Coronary artery (tissue), 2 donors: ENCODE data around the gene OR4C46.
"Not testable (repeated sequence)": the region's sequence is repeated elsewhere in the genome, so short reads cannot be mapped to it uniquely, and the experiment has no call there.

Experiments used
- DNase-seq: peaks from one replicate; pipeline ENCODE4 v3.0.0-alpha.2; 2017; ENCODE audit warnings: low spot score
- H3K27ac ChIP-seq, 2 donors: fragments of 200-600 bp; sonication (generic); one replicate each; pipeline ENCODE4 v1.5.1; 2016 to 2019
- H3K4me3 ChIP-seq: fragments of 200-600 bp; sonication (generic); 2 replicates; pipeline ENCODE4 v1.5.1; 2016; ENCODE audit warnings: mild to moderate bottlenecking, moderate library complexity
- CTCF ChIP-seq: fragments of 200-600 bp; sonication (generic); IDR thresholded peaks from one replicate; pipeline ENCODE4 v1.5.1; 2019; ENCODE audit warnings: antibody characterized with exemption

OR4C46 gene

GRCh38 chr11:54603898-54604297, at the start of gene OR4C46:
Gene OR4C46 (minus strand): TSS chr11:54603998. CDS start chr11:54603998, 0 bp downstream.
- DNase-seq = no peak
- H3K27ac ChIP-seq = no peak within 1 kb of the TSS
- H3K4me3 ChIP-seq = no peak within 1 kb of the TSS
- no peak for TF ChIP-seq CTCF

- not testable (repeated sequence) for H3K4me3 ChIP-seq, H3K27ac ChIP-seq, DNase-seq
Observed at GRCh38 chr11:54645606-54646005, 41.8 kb upstream of the OR4C46 start.

GRCh38 chr11:54561439-54561838, 42.4 kb downstream of the OR4C46 start:
- H3K27ac ChIP-seq, DNase-seq, H3K4me3 ChIP-seq: not testable (repeated sequence)

GRCh38 chr11:54558919-54559318, 44.9 kb downstream of the OR4C46 start:
- TF ChIP-seq CTCF = no peak
- no peak overlapping the region for H3K27ac ChIP-seq
- no peak overlapping the region for H3K4me3 ChIP-seq
- no peak for DNase-seq

- DNase-seq = no peak
- TF ChIP-seq CTCF = no peak
- no peak overlapping the region for H3K4me3 ChIP-seq
- no peak overlapping the region for H3K27ac ChIP-seq
Observed at GRCh38 chr11:54558407-54558806, 45.4 kb downstream of the OR4C46 start.
